HepG2 (cell line): ENCODE results near the gene SMYD4. TPM values are rescaled to one million over a fixed set of nuclear protein-coding genes. Genes with fewer than 3 reads are reported as not detected.

Experiments used
- CAMTA2 ChIP-seq: sonication (generic); formaldehyde crosslinking; IDR thresholded peaks from 2 replicates; pipeline ENCODE4 v1.4.0; 2020; ENCODE audit warnings: mild to moderate bottlenecking, missing genetic modification reagents, borderline replicate concordance
- CBFB ChIP-seq: sonication (generic); formaldehyde crosslinking; IDR thresholded peaks from 2 replicates; pipeline ENCODE4 v1.4.0; 2020; ENCODE audit warnings: missing genetic modification reagents
- EZH2 ChIP-seq: conservative IDR thresholded peaks from 2 replicates; pipeline ENCODE4 v1.6.1; 2012; ENCODE audit warnings: mild to moderate bottlenecking, low read depth, low read length, moderate library complexity
- HOXA9 ChIP-seq: sonication (generic); formaldehyde crosslinking; IDR thresholded peaks from 2 replicates; pipeline ENCODE4 v1.8.1; 2022; ENCODE audit warnings: missing genetic modification reagents, mild to moderate bottlenecking, moderate library complexity, borderline replicate concordance
- KLF16 ChIP-seq, 2 experiments: sonication (generic) in 1 of 2; formaldehyde crosslinking in 1 of 2; IDR thresholded peaks; 2 replicates each; pipeline versions ENCODE4 v1.6.1 to v1.8.0; 2016 to 2023; ENCODE audit warnings: missing genetic modification reagents in 2 of 2, missing compliant biosample characterization in 1 of 2
- KMT2B ChIP-seq: IDR thresholded peaks from 2 replicates; pipeline ENCODE4 v1.6.1; 2016; ENCODE audit warnings: missing genetic modification reagents, missing compliant biosample characterization
- RBFOX2 ChIP-seq: fragments of 200-400 bp; formaldehyde crosslinking; IDR thresholded peaks from 2 replicates; pipeline ENCODE4 v1.6.1; 2017; ENCODE audit warnings: low read depth, mild to moderate bottlenecking, low read length
- RBM39 ChIP-seq: fragments of 200-400 bp; formaldehyde crosslinking; IDR thresholded peaks from one replicate; pipeline ENCODE4 v1.6.1; 2018; ENCODE audit warnings: antibody characterized with exemption, mild to moderate bottlenecking, low read depth, low read length; ENCODE audit not compliant: poor library complexity, severe bottlenecking
- RFX5 ChIP-seq: IDR thresholded peaks from 2 replicates; pipeline ENCODE4 v1.6.1; 2011; ENCODE audit warnings: low read depth, low read length, improper control_type of control experiment
- ZBTB1 ChIP-seq: sonication (generic); formaldehyde crosslinking; IDR thresholded peaks from 2 replicates; pipeline ENCODE4 v1.4.0; 2020; ENCODE audit warnings: missing genetic modification reagents, borderline replicate concordance
- ZNF3 ChIP-seq: IDR thresholded peaks from 2 replicates; pipeline ENCODE4 v1.7.0; 2017; ENCODE audit warnings: inconsistent platforms
- ZNF709 ChIP-seq: sonication (generic); formaldehyde crosslinking; IDR thresholded peaks from 2 replicates; pipeline ENCODE4 v1.5.0; 2020; ENCODE audit warnings: mild to moderate bottlenecking, missing genetic modification reagents
- ZNF75D ChIP-seq: sonication (generic); formaldehyde crosslinking; IDR thresholded peaks from 2 replicates; pipeline ENCODE4 v1.8.1; 2023; ENCODE audit warnings: missing genetic modification reagents, mild to moderate bottlenecking, borderline replicate concordance
- ZNF792 ChIP-seq: IDR thresholded peaks from 2 replicates; pipeline ENCODE4 v1.6.1; 2016
- ZSCAN12 ChIP-seq: sonication (generic); formaldehyde crosslinking; IDR thresholded peaks from 2 replicates; pipeline ENCODE4 v1.9.0; 2021; ENCODE audit warnings: mild to moderate bottlenecking, missing genetic modification reagents
- ZSCAN21 ChIP-seq: sonication (generic); formaldehyde crosslinking; IDR thresholded peaks from 2 replicates; pipeline ENCODE4 v1.8.0; 2022; ENCODE audit warnings: mild to moderate bottlenecking, missing genetic modification reagents, moderate library complexity, borderline replicate concordance
- ZSCAN30 ChIP-seq: sonication (generic); formaldehyde crosslinking; IDR thresholded peaks from 2 replicates; pipeline ENCODE4 v1.5.0; 2020; ENCODE audit warnings: mild to moderate bottlenecking, missing genetic modification reagents
- polyA plus RNA-seq, 8 experiments: library from polyadenylated mRNA; depleted of rRNA in 3 of 8; stranded (reverse) in 7 of 8; unstranded in 1 of 8; fragments of >200 nt; fragmentation: Illumina TruSeq in 4 of 8; extraction: Trizol in 4 of 8; gene quantifications; 2 replicates each; pipeline versions ENCODE4 v1.2.1 to v1.2.3, GENCODE V29; 2011 to 2016; ENCODE audit warnings: low read depth in 4 of 8, missing spikeins in 1 of 8, mixed read lengths in 1 of 8; ENCODE audit not compliant: insufficient read depth in 1 of 8
- total RNA-seq, 5 experiments: library from RNA; depleted of rRNA; stranded (reverse); fragments of >200 nt; fragmentation: Illumina TruSeq; extraction: Trizol; gene quantifications; 2 replicates each; pipeline ENCODE4 v1.2.3, GENCODE V29; 2016; ENCODE audit warnings: low read depth in 1 of 5
- TF ChIP-seq, protein P1 (sequence below): conservative IDR thresholded peaks from 2 replicates; pipeline ENCODE4 v1.6.1; 2018; ENCODE audit warnings: missing genetic modification reagents
- TF ChIP-seq, protein P2 (sequence below): sonication (generic); formaldehyde crosslinking; IDR thresholded peaks from 2 replicates; pipeline ENCODE4 v1.4.0; 2020; ENCODE audit warnings: missing genetic modification reagents
- TF ChIP-seq, protein P3 (sequence below): sonication (generic); formaldehyde crosslinking; IDR thresholded peaks from 2 replicates; pipeline ENCODE4 v1.5.0; 2020; ENCODE audit warnings: mild to moderate bottlenecking, missing genetic modification reagents
- TF ChIP-seq, protein P4 (sequence below): sonication (generic); formaldehyde crosslinking; IDR thresholded peaks from 2 replicates; pipeline ENCODE4; 2020; ENCODE audit warnings: missing genetic modification reagents, mild to moderate bottlenecking, borderline replicate concordance

Gene SMYD4
- total and polyA plus RNA-seq, 2 of the 13 experiments (the other 11 are each of a cell fraction or from before 2014, with no cell fraction given): 7.4 to 11.3 TPM

DNA sequence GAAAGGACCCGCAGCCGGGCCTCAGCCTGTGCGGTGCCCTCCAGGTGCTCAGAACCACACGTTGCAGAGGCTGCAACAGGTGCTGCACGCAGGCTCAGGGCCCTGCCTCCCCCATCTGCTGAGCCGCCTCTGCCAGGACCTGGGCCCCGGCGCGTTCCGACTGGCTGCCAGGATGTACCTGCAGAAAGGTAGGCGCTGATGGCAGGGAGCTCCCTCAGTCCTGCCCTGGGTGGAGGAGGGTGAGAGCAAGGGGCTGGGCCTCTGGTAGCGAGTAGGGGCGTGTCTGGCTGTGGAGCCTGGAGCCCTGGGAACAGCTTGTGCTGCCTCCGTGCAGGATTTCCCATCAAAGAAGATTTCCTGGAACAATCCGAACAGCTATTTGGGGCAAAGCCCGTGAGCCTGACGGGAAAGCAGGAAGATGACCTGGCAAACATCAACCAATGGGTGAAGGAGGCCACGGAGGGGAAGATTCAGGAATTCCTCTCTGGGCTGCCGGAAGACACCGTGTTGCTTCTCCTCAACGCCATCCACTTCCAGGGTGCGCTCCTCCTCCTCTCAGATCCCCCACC, 82.6 kb downstream of the SMYD4 start (continued):
- TF ChIP-seq RBM39: no peak
- TF ChIP-seq ZNF75D (CRISPR knock-in tag): no peak
- TF ChIP-seq, protein P1, sequence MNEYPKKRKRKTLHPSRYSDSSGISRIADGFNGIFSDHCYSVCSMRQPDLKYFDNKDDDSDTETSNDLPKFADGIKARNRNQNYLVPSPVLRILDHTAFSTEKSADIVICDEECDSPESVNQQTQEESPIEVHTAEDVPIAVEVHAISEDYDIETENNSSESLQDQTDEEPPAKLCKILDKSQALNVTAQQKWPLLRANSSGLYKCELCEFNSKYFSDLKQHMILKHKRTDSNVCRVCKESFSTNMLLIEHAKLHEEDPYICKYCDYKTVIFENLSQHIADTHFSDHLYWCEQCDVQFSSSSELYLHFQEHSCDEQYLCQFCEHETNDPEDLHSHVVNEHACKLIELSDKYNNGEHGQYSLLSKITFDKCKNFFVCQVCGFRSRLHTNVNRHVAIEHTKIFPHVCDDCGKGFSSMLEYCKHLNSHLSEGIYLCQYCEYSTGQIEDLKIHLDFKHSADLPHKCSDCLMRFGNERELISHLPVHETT (CRISPR knock-in tag): no peak
- TF ChIP-seq ZSCAN12 (CRISPR knock-in tag): no peak
- TF ChIP-seq KLF16 (CRISPR knock-in tag; IDR thresholded peaks at IDR 0.05): no peak
- no peak for TF ChIP-seq ZNF3 (CRISPR knock-in tag)
- no peak for TF ChIP-seq EZH2
- TF ChIP-seq, protein P2, sequence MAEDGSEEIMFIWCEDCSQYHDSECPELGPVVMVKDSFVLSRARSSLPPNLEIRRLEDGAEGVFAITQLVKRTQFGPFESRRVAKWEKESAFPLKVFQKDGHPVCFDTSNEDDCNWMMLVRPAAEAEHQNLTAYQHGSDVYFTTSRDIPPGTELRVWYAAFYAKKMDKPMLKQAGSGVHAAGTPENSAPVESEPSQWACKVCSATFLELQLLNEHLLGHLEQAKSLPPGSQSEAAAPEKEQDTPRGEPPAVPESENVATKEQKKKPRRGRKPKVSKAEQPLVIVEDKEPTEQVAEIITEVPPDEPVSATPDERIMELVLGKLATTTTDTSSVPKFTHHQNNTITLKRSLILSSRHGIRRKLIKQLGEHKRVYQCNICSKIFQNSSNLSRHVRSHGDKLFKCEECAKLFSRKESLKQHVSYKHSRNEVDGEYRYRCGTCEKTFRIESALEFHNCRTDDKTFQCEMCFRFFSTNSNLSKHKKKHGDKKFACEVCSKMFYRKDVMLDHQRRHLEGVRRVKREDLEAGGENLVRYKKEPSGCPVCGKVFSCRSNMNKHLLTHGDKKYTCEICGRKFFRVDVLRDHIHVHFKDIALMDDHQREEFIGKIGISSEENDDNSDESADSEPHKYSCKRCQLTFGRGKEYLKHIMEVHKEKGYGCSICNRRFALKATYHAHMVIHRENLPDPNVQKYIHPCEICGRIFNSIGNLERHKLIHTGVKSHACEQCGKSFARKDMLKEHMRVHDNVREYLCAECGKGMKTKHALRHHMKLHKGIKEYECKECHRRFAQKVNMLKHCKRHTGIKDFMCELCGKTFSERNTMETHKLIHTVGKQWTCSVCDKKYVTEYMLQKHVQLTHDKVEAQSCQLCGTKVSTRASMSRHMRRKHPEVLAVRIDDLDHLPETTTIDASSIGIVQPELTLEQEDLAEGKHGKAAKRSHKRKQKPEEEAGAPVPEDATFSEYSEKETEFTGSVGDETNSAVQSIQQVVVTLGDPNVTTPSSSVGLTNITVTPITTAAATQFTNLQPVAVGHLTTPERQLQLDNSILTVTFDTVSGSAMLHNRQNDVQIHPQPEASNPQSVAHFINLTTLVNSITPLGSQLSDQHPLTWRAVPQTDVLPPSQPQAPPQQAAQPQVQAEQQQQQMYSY (CRISPR knock-in tag): no peak
- TF ChIP-seq RFX5: no peak
- TF ChIP-seq ZNF792 (CRISPR knock-in tag): no peak
- TF ChIP-seq ZSCAN30 (CRISPR knock-in tag): no peak
- TF ChIP-seq CBFB: no peak
- no peak for TF ChIP-seq ZSCAN21 (CRISPR knock-in tag)
- TF ChIP-seq ZBTB1 (CRISPR knock-in tag): no peak
- no peak for TF ChIP-seq HOXA9 (CRISPR knock-in tag)
- TF ChIP-seq, protein P3, sequence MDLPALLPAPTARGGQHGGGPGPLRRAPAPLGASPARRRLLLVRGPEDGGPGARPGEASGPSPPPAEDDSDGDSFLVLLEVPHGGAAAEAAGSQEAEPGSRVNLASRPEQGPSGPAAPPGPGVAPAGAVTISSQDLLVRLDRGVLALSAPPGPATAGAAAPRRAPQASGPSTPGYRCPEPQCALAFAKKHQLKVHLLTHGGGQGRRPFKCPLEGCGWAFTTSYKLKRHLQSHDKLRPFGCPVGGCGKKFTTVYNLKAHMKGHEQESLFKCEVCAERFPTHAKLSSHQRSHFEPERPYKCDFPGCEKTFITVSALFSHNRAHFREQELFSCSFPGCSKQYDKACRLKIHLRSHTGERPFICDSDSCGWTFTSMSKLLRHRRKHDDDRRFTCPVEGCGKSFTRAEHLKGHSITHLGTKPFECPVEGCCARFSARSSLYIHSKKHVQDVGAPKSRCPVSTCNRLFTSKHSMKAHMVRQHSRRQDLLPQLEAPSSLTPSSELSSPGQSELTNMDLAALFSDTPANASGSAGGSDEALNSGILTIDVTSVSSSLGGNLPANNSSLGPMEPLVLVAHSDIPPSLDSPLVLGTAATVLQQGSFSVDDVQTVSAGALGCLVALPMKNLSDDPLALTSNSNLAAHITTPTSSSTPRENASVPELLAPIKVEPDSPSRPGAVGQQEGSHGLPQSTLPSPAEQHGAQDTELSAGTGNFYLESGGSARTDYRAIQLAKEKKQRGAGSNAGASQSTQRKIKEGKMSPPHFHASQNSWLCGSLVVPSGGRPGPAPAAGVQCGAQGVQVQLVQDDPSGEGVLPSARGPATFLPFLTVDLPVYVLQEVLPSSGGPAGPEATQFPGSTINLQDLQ (CRISPR knock-in tag): no peak
- TF ChIP-seq, protein P4, sequence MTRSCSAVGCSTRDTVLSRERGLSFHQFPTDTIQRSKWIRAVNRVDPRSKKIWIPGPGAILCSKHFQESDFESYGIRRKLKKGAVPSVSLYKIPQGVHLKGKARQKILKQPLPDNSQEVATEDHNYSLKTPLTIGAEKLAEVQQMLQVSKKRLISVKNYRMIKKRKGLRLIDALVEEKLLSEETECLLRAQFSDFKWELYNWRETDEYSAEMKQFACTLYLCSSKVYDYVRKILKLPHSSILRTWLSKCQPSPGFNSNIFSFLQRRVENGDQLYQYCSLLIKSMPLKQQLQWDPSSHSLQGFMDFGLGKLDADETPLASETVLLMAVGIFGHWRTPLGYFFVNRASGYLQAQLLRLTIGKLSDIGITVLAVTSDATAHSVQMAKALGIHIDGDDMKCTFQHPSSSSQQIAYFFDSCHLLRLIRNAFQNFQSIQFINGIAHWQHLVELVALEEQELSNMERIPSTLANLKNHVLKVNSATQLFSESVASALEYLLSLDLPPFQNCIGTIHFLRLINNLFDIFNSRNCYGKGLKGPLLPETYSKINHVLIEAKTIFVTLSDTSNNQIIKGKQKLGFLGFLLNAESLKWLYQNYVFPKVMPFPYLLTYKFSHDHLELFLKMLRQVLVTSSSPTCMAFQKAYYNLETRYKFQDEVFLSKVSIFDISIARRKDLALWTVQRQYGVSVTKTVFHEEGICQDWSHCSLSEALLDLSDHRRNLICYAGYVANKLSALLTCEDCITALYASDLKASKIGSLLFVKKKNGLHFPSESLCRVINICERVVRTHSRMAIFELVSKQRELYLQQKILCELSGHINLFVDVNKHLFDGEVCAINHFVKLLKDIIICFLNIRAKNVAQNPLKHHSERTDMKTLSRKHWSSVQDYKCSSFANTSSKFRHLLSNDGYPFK (CRISPR knock-in tag): no peak
- TF ChIP-seq ZNF709 (CRISPR knock-in tag): no peak
- TF ChIP-seq RBFOX2: peak; percentile 93
- TF ChIP-seq CAMTA2 (CRISPR knock-in tag): no peak
- TF ChIP-seq KMT2B (CRISPR knock-in tag): no peak
